Measurements from ENCODE around the gene OR13C3. TPM values are rescaled to one million over a fixed set of nuclear protein-coding genes. Genes with fewer than 3 reads are reported as not detected.

OR13C3 gene
- total RNA-seq, 2 donors from 2014 or later, result not detected

- DNase-seq, result no peak
- H3K36me3 Mint-ChIP-seq (ENCODE audit: low read depth), result no peaks in the 10 kb centered on the region
- no peak overlapping the region for H3K4me3 ChIP-seq (ENCODE audit: low read length)
- H3K27me3 ChIP-seq (ENCODE audit: control insufficient read depth, insufficient read depth, low read length, poor library complexity, severe bottlenecking), result no peaks in the 10 kb centered on the region
- H3K9ac ChIP-seq (ENCODE audit: extremely low read depth, low read length, poor library complexity, severe bottlenecking), result no peak overlapping the region
- H3K4me3 Mint-ChIP-seq, result no peak overlapping the region
- H3K27me3 Mint-ChIP-seq (ENCODE audit: insufficient read depth), result no peaks in the 10 kb centered on the region
- peaks cover 5% of the 10 kb centered on the region for H3K9me3 Mint-ChIP-seq
- no peaks in the 10 kb centered on the region for H3K4me1 ChIP-seq (ENCODE audit: control insufficient read depth, insufficient read depth, low read length)
- H3K27ac ChIP-seq (ENCODE audit: low read depth, low read length), result no peak overlapping the region
- no peaks in the 10 kb centered on the region for H3K4me1 Mint-ChIP-seq
- peaks cover 5% of the 10 kb centered on the region for H3K9me3 ChIP-seq (ENCODE audit: control insufficient read depth, low read length)
- H3K36me3 ChIP-seq (ENCODE audit: control insufficient read depth, insufficient read depth, low read length), result no peaks in the 10 kb centered on the region
- no peak overlapping the region for H3K27ac Mint-ChIP-seq
- WGBS, 2 experiments (ENCODE audit: insufficient coverage in 1 of 2, insufficient read length in 1 of 2), result 88 to 100% methylated on average over 1 to 2 of the region's 2 CpGs
- TF ChIP-seq, protein P1, sequence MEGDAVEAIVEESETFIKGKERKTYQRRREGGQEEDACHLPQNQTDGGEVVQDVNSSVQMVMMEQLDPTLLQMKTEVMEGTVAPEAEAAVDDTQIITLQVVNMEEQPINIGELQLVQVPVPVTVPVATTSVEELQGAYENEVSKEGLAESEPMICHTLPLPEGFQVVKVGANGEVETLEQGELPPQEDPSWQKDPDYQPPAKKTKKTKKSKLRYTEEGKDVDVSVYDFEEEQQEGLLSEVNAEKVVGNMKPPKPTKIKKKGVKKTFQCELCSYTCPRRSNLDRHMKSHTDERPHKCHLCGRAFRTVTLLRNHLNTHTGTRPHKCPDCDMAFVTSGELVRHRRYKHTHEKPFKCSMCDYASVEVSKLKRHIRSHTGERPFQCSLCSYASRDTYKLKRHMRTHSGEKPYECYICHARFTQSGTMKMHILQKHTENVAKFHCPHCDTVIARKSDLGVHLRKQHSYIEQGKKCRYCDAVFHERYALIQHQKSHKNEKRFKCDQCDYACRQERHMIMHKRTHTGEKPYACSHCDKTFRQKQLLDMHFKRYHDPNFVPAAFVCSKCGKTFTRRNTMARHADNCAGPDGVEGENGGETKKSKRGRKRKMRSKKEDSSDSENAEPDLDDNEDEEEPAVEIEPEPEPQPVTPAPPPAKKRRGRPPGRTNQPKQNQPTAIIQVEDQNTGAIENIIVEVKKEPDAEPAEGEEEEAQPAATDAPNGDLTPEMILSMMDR (conservative IDR thresholded peaks at IDR 0.05), result no peak
Observed at GRCh38 chr9:104575456-104575855, 38.8 kb upstream of the OR13C3 start.

DNA sequence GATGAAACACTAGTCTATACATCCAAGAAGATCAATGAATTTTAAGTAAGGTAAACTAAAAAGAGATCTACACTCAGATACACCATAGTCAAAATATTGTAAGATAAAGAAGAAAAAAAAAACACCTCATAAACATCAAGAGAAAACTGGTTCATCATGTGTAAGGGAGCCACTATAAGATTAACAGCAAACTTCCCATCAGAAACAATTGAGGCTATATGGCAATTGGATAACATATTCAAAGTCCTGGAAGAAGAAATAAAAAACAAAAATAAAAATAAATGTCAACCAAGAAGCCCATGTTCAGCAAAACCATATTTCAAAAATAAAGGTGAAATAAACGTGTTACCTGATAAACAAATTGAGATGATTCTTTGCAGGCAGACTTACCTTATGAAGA lies 36.0 kb upstream of the OR13C3 start:
- 86% methylated on average over 1 of the region's 1 CpG; no CpG with 5 or more reads in 1 of the 2 experiments for WGBS, 2 experiments (ENCODE audit: insufficient coverage in 1 of 2, insufficient read length in 1 of 2)
- peaks cover 5% of the 10 kb centered on the region for H3K9me3 Mint-ChIP-seq
- H3K4me1 Mint-ChIP-seq, result no peaks in the 10 kb centered on the region
- Histone ChIP-seq H3K9ac (ENCODE audit: extremely low read depth, low read length, poor library complexity, severe bottlenecking) (no peak overlapping the region), H3K27me3 (ENCODE audit: control insufficient read depth, insufficient read depth, low read length, poor library complexity, severe bottlenecking) (no peaks in the 10 kb centered on the region), H3K4me3 (ENCODE audit: low read length) (no peak overlapping the region), H3K9me3 (ENCODE audit: control insufficient read depth, low read length) (peaks cover 5% of the 10 kb centered on the region), H3K36me3 (ENCODE audit: control insufficient read depth, insufficient read depth, low read length) (no peaks in the 10 kb centered on the region), H3K4me1 (ENCODE audit: control insufficient read depth, insufficient read depth, low read length) (no peaks in the 10 kb centered on the region), H3K27ac (ENCODE audit: low read depth, low read length) (no peak overlapping the region)
- H3K27ac Mint-ChIP-seq, result no peak overlapping the region
- H3K27me3 Mint-ChIP-seq (ENCODE audit: insufficient read depth), result no peaks in the 10 kb centered on the region
- H3K36me3 Mint-ChIP-seq (ENCODE audit: low read depth), result no peaks in the 10 kb centered on the region
- H3K4me3 Mint-ChIP-seq, result no peak overlapping the region
- TF ChIP-seq, protein P1 (conservative IDR thresholded peaks at IDR 0.05), result no peak
- no peak for DNase-seq

- WGBS, 2 experiments (ENCODE audit: insufficient coverage in 1 of 2, insufficient read length in 1 of 2), result 80 to 82% methylated on average over 1 to 4 of the region's 4 CpGs
- no peaks in the 10 kb centered on the region for H3K27me3 ChIP-seq (ENCODE audit: control insufficient read depth, insufficient read depth, low read length, poor library complexity, severe bottlenecking)
- H3K27me3 Mint-ChIP-seq (ENCODE audit: insufficient read depth), result no peaks in the 10 kb centered on the region
- H3K4me1 Mint-ChIP-seq, result no peaks in the 10 kb centered on the region
- H3K9me3 ChIP-seq (ENCODE audit: control insufficient read depth, low read length), result peaks cover 5% of the 10 kb centered on the region
- no peak for DNase-seq
- TF ChIP-seq, protein P1 (conservative IDR thresholded peaks at IDR 0.05), result no peak
- H3K27ac ChIP-seq (ENCODE audit: low read depth, low read length), result no peak within 1 kb of the TSS
- H3K4me3 Mint-ChIP-seq, result no peak within 1 kb of the TSS
- H3K4me1 ChIP-seq (ENCODE audit: control insufficient read depth, insufficient read depth, low read length), result no peaks in the 10 kb centered on the region
- H3K4me3 ChIP-seq (ENCODE audit: low read length), result no peak within 1 kb of the TSS
- H3K9ac ChIP-seq (ENCODE audit: extremely low read depth, low read length, poor library complexity, severe bottlenecking), result no peak within 1 kb of the TSS
- H3K27ac Mint-ChIP-seq, result no peak within 1 kb of the TSS
- no peaks in the 10 kb centered on the region for H3K36me3 ChIP-seq (ENCODE audit: control insufficient read depth, insufficient read depth, low read length)
- H3K9me3 Mint-ChIP-seq, result peaks cover 5% of the 10 kb centered on the region
- no peaks in the 10 kb centered on the region for H3K36me3 Mint-ChIP-seq (ENCODE audit: low read depth)
Observed at GRCh38 chr9:104568868-104569267, 32.2 kb upstream of the OR13C3 start, which contains the start of gene OR13C8. Gene OR13C8 (plus strand): TSS chr9:104569168. CDS start chr9:104569168, 0 bp downstream.
